Fibroblast of peridontal ligament (primary cell): Measurements from ENCODE around the gene SEC22C.

Source experiments
- DNase-seq: peaks from one replicate; pipeline ENCODE4 v3.0.0-alpha.2; 2010; ENCODE audit errors: extremely low read depth

SEC22C gene

GRCh38 chr3:42498034-42498433 is 83.7 kb downstream of the SEC22C start:
- DNase-seq, result no peak
